Hematopoietic multipotent progenitor cell treated with erythropoietin and hydrocortisone succinate and interleukin-3 and kit ligand, for 15 days (in vitro differentiated cells): Measurements from ENCODE around the gene IL23R.
A peak's percentile ranks its signal among the peaks of the same experiment; 100 is the strongest.
"Not testable (repeated sequence)": the region's sequence is repeated elsewhere in the genome, so short reads cannot be mapped to it uniquely, and the experiment has no call there.

Experiments used
- DNase-seq: peaks from one replicate; pipeline ENCODE4 v3.0.0-alpha.2; 2015; ENCODE audit warnings: low spot score

IL23R gene

GRCh38 chr1:67194209-67194863 lies 28.1 kb downstream of the IL23R start:
- no peak for DNase-seq

- no peak for DNase-seq
Measured at GRCh38 chr1:67200755-67201154, 34.5 kb downstream of the IL23R start.

- DNase-seq = no peak
Measured at GRCh38 chr1:67201891-67202290, 35.6 kb downstream of the IL23R start.

GRCh38 chr1:67204298-67204980 lies 38.2 kb downstream of the IL23R start:
- no peak for DNase-seq

- not testable (repeated sequence) for DNase-seq
Measured at GRCh38 chr1:67207398-67207797, 41.1 kb downstream of the IL23R start.

- no peak for DNase-seq
Measured at GRCh38 chr1:67208217-67208616, 42.0 kb downstream of the IL23R start.

- DNase-seq = no peak
Measured at GRCh38 chr1:67209521-67209920, 43.3 kb downstream of the IL23R start.

GRCh38 chr1:67211589-67212563 lies 45.6 kb downstream of the IL23R start:
- DNase-seq = peak; percentile 25

- DNase-seq = no peak
Measured at GRCh38 chr1:67213164-67213563, 46.9 kb downstream of the IL23R start.

- no peak for DNase-seq
Measured at GRCh38 chr1:67213948-67214347, 47.7 kb downstream of the IL23R start.

GRCh38 chr1:67214420-67215174 lies 48.3 kb downstream of the IL23R start:
- DNase-seq = no peak

GRCh38 chr1:67216401-67216800 lies 50.1 kb downstream of the IL23R start:
- no peak for DNase-seq

GRCh38 chr1:67217417-67217816 lies 51.2 kb downstream of the IL23R start:
- no peak for DNase-seq

- no peak for DNase-seq
Measured at GRCh38 chr1:67217938-67218337, 51.7 kb downstream of the IL23R start.

GRCh38 chr1:67224856-67225255 lies 58.6 kb downstream of the IL23R start:
- no peak for DNase-seq

GRCh38 chr1:67226688-67227087 lies 60.4 kb downstream of the IL23R start:
- no peak for DNase-seq

- no peak for DNase-seq
Measured at GRCh38 chr1:67227196-67227595, 60.9 kb downstream of the IL23R start.

- DNase-seq = no peak
Measured at GRCh38 chr1:67228791-67229190, 62.5 kb downstream of the IL23R start.

GRCh38 chr1:67230539-67230938 lies 64.3 kb downstream of the IL23R start:
- no peak for DNase-seq

- DNase-seq = no peak
Measured at GRCh38 chr1:67236277-67236676, 70.0 kb downstream of the IL23R start.

- DNase-seq = no peak
Measured at GRCh38 chr1:67239738-67240137, 73.5 kb downstream of the IL23R start.

GRCh38 chr1:67241200-67241746 lies 75.0 kb downstream of the IL23R start:
- DNase-seq = no peak
